Dermis microvascular lymphatic vessel endothelial cell (primary cell): ENCODE data around the gene KRTAP4-16. TPM values are rescaled to one million over a fixed set of nuclear protein-coding genes. Genes with fewer than 3 reads are reported as not detected.
A peak's percentile ranks its signal among the peaks of the same experiment; 100 is the strongest.
"Not testable (repeated sequence)": the region's sequence is repeated elsewhere in the genome, so short reads cannot be mapped to it uniquely, and the experiment has no call there.

Source experiments
- DNase-seq, 2 donors: peaks; one replicate each; pipeline versions ENCODE4 v3.0.0 to v3.0.0-alpha.2; 2010; ENCODE audit warnings: low read depth in 2 of 2
- total RNA-seq: library from RNA; depleted of rRNA; stranded (reverse); fragments of >200 nt; gene quantifications from 2 replicates; pipeline ENCODE4 v1.2.1, GENCODE V29; 2014

KRTAP4-16 gene
- total RNA-seq, 1 donor from 2014 or later = not detected

DNA sequence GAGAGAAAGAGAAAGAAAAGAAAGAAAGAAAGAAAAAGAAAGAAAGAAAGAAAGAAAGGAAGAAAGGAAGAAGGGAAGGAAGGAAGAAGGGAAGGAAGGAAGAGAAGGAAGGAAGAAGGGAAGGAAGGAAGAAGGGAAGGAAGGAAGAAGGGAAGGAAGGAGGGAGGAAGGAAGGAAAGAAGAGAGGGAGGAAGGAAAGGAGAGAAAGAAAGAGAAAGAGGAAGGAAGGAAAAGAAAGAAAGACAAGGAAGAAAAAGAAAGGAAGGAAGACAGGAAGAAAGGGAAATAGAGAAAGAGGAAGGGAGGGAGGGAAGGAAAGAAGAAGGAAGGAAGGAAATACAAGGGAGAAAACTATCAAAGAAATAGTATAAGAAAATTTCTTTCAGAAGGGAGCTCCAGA lies 25.2 kb downstream of the KRTAP4-16 start:
- DNase-seq = no peak

DNA sequence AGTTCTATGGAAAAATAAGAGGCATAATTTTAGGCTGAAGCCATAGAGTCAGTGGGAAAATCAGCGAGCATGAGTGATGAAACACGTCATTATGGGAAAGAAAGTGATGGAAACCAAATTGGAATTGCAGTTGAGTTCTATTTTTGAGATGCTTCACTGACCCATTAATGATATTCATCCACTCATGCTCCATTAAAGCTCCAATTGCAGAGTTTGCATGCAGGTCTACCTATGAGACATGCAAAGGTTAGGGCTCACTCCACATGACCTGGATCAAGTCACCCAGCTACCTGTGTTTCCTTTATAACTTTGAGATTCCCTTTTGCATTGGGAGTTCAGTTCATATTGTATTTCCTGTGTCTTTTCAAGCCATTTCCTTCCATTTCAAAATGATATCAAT lies 28.3 kb downstream of the KRTAP4-16 start:
- no peak for DNase-seq

DNA sequence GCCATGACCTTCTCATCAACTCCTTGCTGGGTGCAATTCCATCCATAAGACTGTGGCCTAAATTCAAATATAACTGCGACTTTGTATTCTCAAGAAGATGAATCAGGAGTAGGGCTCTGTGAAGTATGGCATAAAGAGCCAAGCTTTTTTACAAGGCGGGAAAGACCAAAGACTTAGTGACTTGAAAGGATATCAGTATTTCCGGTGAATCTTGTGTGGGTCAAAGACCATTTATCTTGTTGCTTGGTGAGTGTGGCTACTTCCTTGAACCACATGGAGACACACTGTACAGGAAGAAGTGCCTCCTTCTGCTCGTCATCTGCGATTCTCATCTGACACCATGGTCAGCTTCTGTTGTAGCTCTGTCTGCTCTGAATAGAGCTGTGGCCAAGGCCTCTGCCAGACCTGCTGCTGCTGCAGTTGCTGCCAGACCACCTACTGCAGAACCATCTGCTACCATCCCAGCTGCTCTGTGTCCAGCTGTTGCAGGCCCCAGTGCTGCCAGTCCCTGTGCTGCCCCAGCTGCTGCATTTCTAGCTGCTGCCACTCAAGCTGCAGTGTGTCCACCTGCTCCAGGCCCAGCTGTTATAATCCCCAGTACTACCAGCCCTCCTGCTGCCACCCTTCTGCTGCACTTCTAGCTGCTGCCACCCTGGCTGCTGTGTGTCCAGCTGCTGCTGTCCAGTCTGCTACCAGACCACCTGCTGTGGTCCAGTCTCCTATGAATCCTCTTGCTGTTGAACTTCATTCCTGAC lies 30.2 kb downstream of the KRTAP4-16 start:
- no peak for DNase-seq

DNA sequence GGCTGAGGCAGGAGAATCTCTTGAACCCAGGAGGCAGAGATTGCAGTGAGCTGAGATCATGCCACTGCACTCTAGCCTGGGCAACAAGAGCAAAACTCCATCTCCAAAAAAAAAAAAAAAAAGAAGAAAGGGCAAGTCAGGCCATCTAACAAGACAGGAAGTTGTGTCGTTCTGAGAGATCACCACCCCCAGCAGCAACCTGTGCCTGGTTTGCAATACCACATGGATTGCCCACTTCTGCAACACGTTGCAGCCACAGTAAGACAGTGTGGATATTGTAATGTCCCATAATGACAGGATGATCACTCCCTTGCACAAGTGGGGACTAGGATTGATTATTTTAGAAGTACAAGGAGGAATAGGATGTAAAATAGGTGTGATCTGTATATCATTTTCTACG lies 33.0 kb downstream of the KRTAP4-16 start:
- DNase-seq = no peak

DNA sequence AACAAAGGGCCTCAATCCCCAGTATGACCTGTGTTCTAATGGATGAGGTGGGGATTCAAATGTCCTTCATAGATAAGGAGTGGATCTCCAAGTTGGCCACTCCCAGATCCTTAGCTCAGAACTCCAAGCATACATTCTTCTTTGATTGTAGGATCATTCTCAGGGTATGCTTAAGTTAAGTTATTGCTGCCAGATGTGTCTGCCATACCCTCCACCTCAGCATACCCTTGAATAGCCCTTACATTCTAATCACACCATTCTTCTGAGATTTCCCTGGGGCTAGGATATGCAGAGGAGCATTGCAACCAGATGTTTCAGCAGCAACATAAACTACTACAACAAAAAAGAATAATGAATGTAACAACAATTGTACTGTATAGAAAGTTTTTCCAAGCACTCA lies 34.7 kb downstream of the KRTAP4-16 start:
- no peak for DNase-seq

DNA sequence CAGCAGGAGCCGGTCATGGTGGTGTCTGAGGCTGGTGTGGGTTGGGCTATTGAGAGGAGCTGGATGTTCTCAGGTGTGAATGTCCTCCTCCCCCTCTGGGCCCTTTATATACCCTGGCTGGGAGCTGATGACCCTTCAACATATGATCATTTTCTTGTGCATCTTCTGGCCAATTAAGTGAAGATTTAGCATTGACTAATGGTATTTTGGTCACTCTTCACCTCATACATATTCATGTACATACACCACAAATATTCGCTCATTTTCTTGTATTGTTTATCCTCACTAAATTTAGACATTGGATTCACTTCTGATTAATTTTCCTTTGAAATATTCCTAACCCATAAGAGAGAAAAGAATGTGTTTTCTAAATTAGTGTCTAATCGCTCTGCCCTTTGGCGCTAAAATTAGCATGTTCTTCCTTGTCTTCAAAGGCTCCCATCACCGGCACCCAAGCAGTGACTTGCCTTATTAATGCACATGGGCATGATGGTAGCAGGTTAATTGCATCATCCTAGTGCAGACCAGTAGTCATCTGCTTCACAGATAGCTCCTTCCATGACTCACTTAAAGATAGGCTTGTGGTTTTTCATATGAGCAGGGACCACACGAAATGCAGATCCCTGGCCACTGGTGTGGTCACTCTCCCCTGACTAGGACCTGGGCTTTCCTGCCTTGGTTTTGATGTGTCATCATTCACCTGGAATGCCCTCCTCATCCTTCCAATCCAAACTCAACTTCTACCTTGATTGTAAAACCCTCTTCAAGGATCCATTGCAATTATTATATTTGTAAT lies 36.0 kb downstream of the KRTAP4-16 start, which contains the start of gene KRTAP2-4:
KRTAP2-4 (minus strand) TSS at position 51 of the 796 bp plus-strand sequence; CDS start at position 17, 34 bp downstream.
- no peak for DNase-seq

DNA sequence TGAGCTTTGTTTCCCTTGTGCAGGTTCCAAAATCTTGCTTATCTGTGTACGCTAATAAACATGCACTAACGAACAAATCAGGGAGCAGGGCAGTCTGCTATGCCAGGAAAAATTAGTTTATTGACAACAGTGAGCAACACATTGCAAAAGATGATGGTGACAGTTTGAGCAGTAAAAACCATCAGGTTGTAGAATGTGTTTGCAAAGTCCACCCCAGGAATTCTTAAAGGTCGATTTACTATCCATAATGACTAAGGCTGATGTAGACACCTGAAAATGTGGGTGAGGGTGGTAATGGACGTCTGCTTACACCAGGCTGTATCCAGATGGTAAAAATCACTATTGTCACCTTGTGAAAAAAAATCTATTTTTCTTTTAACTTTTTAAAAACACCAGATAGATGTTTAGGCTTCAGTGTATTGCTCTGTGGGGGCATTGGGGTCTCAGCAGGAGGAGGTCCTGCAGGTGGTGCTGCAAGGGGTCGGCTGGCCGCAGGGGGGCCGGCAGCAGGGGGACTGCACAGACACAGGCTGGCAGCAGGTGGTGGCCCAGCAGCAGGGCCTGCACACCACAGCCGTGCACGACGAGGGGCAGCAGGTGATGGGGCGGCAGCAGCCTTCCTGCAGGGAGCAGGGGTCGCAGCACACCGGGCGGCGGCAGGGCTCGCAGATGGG lies 36.9 kb downstream of the KRTAP4-16 start:
- DNase-seq = not testable (repeated sequence)

DNA sequence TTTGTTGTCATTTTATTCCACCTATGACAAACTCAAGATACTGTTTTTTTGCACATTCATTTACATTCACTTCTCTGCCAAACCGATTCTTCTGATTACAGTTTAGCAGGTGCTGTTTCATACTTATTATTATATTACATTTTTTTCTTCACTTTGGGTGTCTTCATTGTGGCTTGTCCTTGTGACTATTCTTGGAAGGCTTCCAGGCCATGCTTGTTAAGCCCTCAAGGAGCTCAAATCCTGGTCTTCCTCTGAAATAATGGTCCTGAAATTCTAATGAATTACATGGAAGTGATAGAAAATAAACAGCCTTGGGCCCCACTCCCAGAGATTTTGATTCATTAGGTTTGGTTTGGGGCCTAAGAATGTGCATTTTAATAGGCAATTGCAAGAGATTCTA lies 37.7 kb downstream of the KRTAP4-16 start:
- no peak for DNase-seq

DNA sequence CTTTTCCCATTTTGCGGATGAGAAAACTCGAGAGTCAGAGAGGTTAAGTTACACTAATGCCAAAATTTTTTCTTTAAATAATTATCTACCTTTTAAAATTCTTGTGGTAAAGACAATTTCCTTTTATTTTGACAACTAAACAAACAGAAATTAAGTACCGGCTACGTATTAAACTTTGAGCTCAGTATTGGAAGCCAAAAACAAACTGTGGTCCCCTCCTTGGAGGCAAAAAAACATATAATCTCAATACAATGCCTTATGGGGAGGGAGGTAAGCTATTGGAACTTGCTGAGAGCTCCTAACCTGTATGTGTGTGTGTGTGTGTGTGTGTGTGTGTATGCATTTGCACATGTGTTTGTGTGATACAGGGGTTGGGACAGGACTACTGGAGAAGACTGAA lies 38.6 kb downstream of the KRTAP4-16 start:
- DNase-seq = no peak

DNA sequence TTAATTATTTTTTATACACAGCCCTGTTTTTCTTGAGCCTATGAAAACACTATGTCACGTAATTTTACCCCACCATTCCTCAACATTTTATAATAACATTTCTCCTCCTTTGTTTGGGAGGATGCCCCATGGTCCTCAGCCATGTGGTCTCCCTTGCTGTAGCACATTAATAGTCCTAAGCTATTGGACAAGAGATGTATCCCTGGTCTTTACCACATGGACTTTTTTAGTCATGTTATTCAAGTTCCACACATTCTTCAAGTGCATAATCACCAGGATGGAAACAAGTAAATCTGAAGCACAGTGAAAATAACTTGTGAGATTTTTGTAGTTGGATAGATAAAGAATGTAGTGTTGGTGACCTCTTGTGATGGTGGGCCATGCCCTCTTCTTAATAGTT lies 40.0 kb downstream of the KRTAP4-16 start:
- no peak for DNase-seq

DNA sequence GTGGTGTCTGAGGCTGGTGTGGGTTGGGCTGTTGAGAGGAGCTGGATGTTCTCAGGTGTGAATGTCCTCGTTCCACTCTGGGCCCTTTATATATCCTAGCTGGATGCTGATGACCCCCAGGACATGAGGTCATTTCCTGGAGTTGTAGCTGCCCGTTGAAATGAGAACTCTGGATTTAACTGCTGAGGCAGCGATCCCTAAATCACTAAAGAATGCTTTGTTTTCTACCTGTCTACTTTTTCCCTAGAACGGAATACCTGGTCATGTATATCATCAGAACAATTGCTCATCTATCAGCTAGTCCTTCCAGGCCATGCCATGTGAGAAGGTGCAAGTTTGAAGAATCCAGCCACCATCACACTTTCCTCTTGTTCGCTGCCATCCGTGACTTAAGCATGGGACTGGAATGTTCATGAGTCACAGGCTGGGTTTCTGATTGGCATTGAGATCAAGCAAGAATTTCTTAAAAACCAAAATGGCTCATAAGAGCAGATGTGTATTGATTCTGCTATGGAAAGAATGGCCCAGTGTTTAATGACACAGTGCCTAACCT lies 41.9 kb downstream of the KRTAP4-16 start, which contains the start of gene KRTAP2-3:
KRTAP2-3 (minus strand) TSS at position 63 of the 553 bp plus-strand sequence. CDS start 64 bp downstream, outside the sequence.
- DNase-seq = peak in 1 of 2 donors; percentile 2

DNA sequence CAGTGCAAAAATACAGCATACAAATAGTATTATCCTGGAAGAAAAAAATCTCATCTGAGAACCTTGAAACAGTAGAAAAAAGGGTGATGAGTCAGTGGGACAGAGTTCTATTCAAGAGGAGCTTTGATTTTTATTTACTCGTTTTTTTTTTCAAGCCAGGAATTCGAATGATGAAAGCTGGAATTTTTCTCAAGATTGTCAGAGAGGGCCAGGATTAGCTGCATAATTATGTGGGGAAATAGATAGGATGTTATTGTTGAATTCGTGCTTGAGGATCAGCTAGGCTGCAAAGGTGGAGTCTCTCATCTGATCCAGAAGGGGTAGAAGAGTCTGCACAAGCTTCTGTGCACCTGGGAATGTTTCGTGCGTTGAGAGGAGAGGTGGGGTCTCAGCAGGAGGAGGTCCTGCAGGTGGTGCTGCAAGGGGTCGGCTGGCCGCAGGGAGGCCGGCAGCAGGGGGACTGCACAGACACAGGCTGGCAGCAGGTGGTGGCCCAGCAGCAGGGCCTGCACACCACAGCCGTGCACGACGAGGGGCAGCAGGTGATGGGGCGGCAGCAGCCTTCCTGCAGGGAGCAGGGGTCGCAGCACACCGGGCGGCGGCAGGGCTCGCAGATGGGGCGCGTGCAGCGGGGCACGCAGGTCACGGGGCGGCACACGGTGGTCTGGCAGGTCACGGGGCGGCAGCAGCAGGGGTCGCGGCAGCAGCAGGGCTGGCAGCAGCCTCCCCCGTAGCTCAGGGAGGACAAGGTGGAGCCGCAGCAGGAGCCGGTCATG lies 42.5 kb downstream of the KRTAP4-16 start:
- not testable (repeated sequence) for DNase-seq

DNA sequence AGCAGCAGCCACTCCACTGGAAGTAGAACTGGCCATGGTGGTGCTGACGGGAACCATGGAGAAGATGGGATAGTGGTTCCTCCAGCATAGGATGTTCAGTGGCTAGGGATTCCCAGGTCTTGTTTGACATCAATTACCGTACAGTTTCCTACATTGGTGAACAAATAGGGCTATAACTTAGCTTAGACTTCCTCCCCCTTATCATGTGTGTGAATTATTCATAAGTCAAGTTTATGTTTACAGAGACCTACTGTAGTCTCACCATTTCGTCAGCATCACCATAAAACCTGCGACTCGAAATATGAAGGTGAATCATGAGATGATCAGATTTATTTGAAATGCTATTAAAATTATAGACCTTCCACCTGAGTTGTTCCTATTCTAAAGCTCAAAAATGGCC lies 43.3 kb downstream of the KRTAP4-16 start:
- no peak for DNase-seq

DNA sequence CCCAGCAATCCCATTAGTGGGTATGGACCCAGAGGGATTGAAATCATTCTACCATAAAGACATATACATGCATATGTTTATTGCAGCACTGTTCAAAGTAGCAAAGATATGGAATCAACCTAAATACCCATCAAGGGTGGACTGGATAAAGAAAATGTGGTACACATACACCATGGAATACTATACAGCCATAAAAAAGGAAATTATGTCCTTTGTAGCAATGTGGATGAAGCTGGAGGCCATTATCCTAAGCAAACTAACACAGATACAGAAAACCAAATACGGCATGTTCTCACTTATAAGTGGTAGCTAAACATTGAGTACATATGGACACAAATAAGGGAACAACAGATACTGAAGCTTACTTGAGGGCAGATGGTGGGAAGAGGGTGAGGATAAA lies 44.5 kb downstream of the KRTAP4-16 start:
- DNase-seq = no peak

DNA sequence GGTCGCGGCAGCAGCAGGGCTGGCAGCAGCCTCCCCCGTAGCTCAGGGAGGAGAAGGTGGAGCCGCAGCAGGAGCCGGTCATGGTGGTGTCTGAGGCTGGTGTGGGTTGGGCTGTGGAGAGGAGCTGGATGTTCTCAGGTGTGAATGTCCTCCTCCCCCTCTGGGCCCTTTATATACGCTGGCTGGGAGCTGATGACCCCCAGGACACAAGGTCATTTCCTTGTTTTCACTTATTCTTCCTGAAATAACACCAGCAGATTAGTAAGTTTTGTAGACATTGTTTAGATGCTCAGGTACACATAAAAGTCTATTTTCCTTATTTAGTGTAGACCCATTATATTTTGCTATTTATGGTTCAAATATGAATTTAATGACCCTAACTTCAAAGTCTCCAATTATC lies 46.9 kb downstream of the KRTAP4-16 start, which contains the start of gene KRTAP2-2:
KRTAP2-2 (minus strand) TSS at position 101 of the 400 bp plus-strand sequence; CDS start at position 82, 19 bp downstream.
- DNase-seq = not testable (repeated sequence)

DNA sequence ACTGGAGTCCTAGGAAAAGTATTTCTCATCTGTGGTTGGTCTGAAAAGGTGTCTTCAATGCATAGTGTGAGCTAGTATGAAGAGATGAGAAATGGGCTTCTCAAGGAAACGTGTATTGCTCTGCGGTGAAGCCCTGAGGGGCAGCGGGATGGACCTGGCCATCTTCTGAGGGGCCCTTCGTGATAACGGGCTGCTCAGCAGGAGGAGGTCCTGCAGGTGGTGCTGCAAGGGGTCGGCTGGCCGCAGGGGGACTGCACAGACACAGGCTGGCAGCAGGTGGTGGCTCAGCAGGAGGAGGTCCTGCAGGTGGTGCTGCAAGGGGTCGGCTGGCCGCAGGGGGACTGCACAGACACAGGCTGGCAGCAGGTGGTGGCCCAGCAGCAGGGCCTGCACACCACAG lies 47.5 kb downstream of the KRTAP4-16 start:
- not testable (repeated sequence) for DNase-seq

DNA sequence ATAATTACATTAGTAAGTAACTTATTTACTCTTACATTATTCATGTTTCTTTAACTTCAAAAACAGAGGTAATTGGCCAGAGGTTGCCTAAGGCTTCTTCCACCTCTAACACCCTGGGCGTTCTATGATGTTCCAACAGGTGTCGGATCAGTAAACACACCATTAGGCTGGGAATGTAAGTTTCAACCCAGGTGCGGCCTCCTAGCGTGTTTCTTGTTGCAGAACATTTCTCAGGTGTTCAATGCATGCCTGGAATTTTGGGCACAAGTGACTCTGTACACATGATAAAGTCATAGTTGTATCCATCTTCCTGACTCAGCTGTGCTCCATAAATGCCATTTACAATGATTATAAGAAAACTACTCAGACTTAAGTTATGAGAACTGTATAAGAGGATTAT lies 48.0 kb downstream of the KRTAP4-16 start:
- DNase-seq = no peak

DNA sequence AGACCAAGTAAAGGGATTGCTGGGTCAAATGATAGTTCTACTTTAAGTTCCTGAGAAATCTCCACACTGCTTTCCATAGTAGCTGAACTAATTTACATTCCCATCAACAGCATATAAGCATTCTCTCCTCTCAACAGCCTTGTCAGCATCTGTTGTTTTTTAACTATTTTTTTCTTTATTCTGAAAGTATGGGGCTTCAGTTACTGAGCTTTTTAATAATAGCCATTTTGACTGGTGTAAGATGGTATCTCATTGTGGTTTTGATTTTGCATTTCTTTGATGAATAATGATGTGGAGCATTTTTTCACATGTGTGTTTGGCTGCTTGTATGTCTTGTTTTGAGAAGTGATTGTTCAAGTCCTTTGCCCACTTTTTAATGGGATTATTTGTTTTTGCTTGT lies 49.4 kb downstream of the KRTAP4-16 start:
- no peak for DNase-seq
